Fibroblast of peridontal ligament (primary cell): ENCODE results near the gene AEN.

Source experiments
- DNase-seq: peaks from one replicate; pipeline ENCODE4 v3.0.0-alpha.2; 2010; ENCODE audit errors: extremely low read depth

AEN gene

DNA sequence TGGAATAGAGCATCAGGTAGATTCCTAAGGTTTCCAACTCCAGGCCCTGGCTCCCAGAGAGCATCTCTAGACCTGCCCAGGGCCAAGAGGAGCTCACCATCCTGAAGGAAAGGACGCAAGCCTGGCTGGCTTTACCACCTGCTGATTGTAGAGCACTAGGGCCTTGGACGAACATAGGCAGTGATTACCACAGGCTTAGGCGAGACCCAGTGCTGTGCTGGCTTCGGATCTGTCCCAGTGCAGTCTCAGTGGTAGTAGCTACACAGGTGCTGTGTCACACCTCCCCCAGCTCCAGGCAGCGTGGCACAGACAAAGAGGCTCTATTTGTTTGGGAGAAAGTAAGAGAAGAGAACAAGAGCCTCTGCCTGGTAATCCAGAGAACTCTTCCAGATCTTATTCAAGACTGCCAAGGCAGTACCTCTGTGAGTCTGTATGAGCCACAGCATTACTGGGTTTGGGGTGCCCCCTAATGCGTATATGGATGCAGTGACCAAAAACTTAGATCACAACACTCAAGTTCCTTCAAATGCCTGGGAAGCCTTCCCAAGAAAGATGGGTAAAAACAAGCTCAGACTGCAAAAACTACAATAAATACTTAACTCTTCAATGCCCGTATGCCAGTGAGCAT is 43.1 kb downstream of the AEN start:
- no peak for DNase-seq

- DNase-seq: no peak
These were observed 53.5 kb downstream of the AEN start for GRCh38 chr15:88674661-88675060.

- DNase-seq: no peak
These were observed 57.6 kb downstream of the AEN start for GRCh38 chr15:88678755-88679154.

- no peak for DNase-seq
These were observed 59.3 kb downstream of the AEN start for GRCh38 chr15:88680241-88681001.

- no peak for DNase-seq
These were observed 60.6 kb downstream of the AEN start for GRCh38 chr15:88681610-88682221.
